H7 (cell line): ENCODE results near the gene GAS7. TPM values are rescaled to one million over a fixed set of nuclear protein-coding genes. Genes with fewer than 3 reads are reported as not detected.
"Not testable (repeated sequence)": the region's sequence is repeated elsewhere in the genome, so short reads cannot be mapped to it uniquely, and the experiment has no call there.

Experiments used
- DNase-seq: peaks from one replicate; pipeline ENCODE4 v3.0.0; 2012
- H3K27me3 ChIP-seq: 2 replicates; pipeline ENCODE4 v1.6.0; 2011; ENCODE audit warnings: mild to moderate bottlenecking, low read length; ENCODE audit not compliant: control insufficient read depth, insufficient read depth
- H3K36me3 ChIP-seq: replicated peaks from 2 replicates; pipeline ENCODE4 v1.5.1; 2011; ENCODE audit warnings: low read length; ENCODE audit not compliant: control insufficient read depth, insufficient read depth
- H3K4me3 ChIP-seq: 2 replicates; pipeline ENCODE4 v1.5.1; 2011; ENCODE audit warnings: low read depth, mild to moderate bottlenecking, control low read depth, low read length, moderate library complexity; ENCODE audit not compliant: insufficient read depth
- total RNA-seq: library from RNA; depleted of rRNA; stranded (reverse); fragments of >200 nt; shearing (Covaris generic); gene quantifications from 2 replicates; pipeline ENCODE4 v1.2.3, GENCODE V29; 2014

The GAS7 gene
- total RNA-seq, 1 experiment from 2014 or later = 4.2 TPM

DNA sequence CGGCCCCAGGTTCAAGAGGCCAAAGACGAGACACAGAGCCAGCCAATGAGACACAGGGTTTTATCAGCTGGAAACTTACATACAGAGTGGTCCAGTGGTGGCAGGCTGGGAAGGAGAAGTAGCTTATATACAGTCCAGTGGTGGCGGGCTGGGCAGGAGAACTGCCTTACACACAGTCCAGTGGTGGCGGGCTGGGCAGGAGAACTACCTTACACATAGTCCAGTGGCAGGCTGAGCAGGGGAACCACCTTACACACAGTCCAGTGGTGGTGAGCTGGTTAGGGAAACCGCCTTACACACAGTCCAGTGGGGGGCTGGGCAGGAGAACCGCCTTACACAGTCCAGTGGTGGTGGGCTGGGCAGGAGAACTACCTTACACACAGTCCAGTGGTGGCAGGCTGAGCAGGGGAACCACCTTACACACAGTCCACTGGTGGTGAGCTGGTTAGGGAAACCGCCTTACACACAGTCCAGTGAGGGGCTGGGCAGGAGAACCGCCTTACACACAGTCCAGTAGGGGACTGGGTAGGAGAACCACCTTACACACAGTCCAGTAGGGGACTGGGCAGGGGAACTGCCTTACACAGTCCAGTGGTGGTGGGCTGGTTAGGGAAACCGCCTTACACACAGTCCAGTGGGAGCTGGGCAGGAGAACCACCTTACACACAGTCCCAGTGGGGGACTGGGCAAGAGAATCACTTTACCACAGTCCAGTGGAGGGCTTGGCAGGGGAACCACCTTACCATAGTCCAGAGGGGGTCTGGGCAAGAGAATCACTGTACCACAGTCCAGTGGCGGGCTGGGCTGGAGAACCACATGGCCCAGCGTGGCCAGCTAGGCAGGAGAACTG lies 90.9 kb downstream of the GAS7 start:
- DNase-seq = no peak
- H3K27me3 ChIP-seq = no peaks in the 10 kb centered on the region
- no peaks in the 10 kb centered on the region for H3K36me3 ChIP-seq
- H3K4me3 ChIP-seq = no peak overlapping the region

DNA sequence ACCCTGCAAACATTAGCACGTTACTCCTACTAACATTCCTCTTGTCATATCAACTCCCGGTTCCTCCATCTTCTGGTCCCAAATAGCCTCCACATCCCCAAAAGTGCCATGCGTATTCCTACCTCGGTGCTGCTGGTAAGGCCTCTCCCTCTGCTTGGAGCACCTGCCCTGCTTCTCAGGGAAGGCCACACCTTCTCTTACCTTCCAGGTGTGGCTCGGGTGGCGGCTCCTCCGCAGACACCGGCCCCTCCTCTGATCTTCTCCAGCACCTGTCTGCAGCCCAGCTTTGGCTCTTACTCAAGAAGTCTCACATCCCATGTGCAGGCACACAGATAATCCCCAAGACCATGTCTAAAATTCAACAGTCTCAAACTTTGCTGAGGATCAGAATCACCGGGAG lies 92.3 kb downstream of the GAS7 start:
- Histone ChIP-seq H3K27me3 (no peaks in the 10 kb centered on the region), H3K4me3 (no peak overlapping the region), H3K36me3 (no peaks in the 10 kb centered on the region)
- no peak for DNase-seq

DNA sequence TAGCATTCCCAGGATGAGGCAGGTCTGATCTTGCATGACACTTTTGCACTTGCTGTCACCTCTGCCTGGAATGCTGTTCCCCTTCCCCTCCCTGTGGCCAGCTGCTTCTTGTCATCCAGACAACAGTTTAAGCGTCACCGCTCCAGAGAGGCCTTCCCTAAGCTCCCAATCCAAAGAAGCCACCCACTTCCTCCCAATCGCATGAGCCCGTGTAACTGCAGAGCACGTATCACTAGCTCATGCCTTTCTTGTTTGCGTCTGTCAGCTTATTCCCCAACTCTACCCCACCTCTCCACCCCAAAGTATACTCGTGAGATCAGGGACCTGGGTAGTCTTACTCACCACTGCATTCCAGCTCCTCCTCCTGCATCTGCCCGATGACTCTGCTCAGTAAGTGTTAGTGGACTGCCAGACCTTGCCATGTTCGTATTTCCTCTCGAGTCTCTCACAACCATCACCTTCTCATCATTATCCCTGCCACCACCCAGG lies 92.8 kb downstream of the GAS7 start:
- no peak overlapping the region for H3K4me3 ChIP-seq
- no peaks in the 10 kb centered on the region for H3K36me3 ChIP-seq
- no peaks in the 10 kb centered on the region for H3K27me3 ChIP-seq
- no peak for DNase-seq

DNA sequence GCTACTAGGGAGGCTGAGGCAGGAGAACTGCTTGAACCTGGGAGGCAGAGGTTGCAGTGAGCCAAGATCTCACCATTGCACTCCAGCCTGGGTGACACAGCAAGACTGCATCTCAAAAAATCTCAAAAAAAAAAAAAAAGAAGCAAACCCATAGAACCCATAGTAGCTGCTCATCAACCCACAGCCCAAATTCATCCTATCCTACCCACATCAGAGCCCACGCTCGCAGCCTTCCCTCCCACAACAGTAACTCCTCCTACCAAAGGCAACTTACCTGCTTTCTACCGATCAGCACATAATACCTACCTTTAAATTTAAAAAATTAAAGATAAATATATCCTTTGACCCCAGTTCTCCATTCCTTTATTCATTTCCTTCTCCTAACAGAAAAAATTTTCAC lies 94.7 kb downstream of the GAS7 start:
- no peak overlapping the region for H3K4me3 ChIP-seq
- no peaks in the 10 kb centered on the region for H3K27me3 ChIP-seq
- DNase-seq = no peak
- H3K36me3 ChIP-seq = no peaks in the 10 kb centered on the region

DNA sequence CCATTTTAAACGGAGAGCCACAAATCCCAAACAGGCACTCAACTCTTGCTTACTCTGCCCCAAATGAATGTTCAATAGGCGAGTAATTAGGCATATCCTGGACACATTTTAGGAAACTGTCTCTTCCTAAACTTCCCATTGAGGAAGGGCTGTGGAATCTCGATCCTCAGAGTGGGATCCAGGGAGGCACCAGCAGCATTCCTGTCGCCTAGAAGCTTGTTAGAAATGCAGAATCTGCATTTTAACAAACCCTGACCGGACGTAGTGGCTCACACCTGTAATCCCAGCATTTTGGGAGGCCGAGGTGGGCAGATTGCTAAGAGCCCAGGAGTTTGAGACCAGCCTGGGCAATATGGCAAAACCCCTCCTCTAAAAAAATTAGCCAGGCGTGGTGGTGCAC lies 95.6 kb downstream of the GAS7 start:
- H3K4me3 ChIP-seq = no peak overlapping the region
- no peaks in the 10 kb centered on the region for H3K36me3 ChIP-seq
- no peak for DNase-seq
- no peaks in the 10 kb centered on the region for H3K27me3 ChIP-seq

DNA sequence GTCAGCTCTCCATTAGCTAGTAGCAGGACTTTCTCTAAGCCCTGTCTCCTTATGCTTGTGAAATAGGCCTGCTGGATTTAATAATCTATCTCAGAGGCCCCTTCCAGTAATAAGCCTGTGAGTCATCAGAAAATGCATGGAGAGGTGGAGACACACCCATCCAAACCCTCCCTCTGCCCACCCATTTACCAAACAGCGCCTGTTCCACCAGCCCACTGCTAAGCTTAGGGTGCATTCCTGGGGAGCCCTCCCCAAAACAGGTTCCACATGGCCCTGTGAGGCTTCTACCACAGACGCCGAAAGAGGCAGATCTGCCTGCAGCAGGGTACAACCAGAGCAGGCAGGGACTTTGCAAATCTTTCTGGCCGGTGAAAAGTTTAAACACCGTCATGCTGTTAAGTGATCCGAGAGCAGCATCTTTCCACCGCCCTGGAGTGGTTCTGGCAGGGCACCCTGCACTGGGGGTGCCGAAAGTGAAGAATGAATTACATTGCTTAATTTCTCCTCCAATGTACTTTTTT lies 99.3 kb downstream of the GAS7 start:
- DNase-seq = no peak
- H3K4me3 ChIP-seq = no peak overlapping the region
- H3K36me3 ChIP-seq = no peaks in the 10 kb centered on the region
- H3K27me3 ChIP-seq = no peaks in the 10 kb centered on the region

DNA sequence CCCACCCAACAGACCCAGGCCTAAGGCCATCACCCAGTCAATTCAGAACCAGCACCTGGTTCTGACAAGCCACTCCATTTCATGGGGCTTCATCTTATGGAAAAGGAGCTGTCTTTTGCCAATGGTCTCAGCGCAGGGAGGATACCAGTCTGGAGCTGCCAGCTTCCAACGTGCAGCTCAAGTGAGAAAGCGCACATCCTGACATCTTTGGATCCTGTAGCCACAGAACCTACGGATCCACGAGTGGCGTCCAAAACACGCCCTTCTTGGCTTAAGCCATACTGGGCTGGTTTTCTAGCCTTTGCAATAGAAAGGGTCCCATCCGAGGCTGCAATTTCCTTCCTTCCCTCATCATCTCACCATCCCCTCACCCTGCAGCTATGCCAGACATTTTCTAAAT lies 101.8 kb downstream of the GAS7 start:
- H3K4me3 ChIP-seq = no peak overlapping the region
- DNase-seq = no peak
- H3K36me3 ChIP-seq = no peaks in the 10 kb centered on the region
- H3K27me3 ChIP-seq = no peaks in the 10 kb centered on the region

DNA sequence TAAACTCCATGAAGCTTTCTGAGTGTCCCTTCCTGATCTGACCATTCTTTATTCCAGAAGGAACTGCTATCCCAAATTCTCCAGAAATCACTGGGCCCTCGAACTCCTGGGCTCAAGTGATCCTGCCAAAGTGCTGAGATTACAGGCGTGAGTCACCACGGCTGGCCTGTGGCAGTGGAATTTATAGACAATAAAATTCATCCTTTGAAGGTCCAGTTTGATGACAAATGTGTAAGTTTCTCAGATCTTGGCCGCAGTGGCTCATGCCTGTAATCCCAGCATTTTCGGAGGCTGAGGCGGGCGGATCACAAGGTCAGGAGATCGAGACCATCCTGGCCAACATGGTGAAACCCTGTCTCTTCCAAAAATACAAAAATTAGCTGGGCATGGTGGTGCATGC lies 103.1 kb downstream of the GAS7 start:
- H3K4me3 ChIP-seq, H3K36me3 ChIP-seq, H3K27me3 ChIP-seq, DNase-seq: not testable (repeated sequence)

DNA sequence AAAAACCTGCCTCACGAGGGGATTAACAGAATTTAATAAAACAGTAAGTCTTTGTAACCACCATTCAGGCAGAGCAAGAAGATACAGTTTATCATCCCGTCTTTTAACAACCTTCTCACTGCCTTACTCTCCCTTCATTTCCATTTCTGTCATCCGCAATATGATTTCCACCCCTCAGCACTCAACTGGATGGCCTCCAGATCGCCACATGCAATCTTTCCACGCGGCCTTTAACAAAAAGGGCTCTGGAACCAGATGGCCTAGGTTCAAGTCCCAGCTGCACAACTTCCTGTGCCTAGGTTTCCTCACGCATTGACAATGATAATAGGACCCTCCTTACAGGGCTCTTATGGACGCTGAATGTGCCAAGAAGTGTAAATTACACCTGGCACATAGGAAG lies 103.6 kb downstream of the GAS7 start:
- Histone ChIP-seq H3K27me3 (no peaks in the 10 kb centered on the region), H3K4me3 (no peak overlapping the region), H3K36me3 (no peaks in the 10 kb centered on the region)
- DNase-seq = no peak

DNA sequence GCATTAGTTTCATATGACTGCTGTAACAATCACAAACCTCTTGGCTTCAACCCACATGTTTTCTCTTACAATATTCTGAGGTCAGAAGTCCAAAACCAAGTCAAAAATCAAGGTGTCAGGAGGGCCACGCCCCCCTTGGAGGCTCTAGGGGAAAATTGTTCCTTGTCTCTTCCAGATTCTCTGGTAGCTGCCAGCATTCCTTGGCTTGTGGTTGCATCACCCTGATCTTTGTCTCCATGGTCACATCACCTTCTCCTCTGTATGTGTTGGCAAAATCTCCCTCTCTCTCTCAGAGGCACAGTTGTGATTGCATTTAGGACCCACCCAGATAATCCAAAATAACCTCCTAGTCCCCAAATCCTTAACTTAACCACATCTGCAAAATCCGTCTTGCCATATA lies 105.8 kb downstream of the GAS7 start:
- Histone ChIP-seq H3K4me3 (no peak overlapping the region), H3K36me3 (no peaks in the 10 kb centered on the region), H3K27me3 (no peaks in the 10 kb centered on the region)
- DNase-seq = no peak

DNA sequence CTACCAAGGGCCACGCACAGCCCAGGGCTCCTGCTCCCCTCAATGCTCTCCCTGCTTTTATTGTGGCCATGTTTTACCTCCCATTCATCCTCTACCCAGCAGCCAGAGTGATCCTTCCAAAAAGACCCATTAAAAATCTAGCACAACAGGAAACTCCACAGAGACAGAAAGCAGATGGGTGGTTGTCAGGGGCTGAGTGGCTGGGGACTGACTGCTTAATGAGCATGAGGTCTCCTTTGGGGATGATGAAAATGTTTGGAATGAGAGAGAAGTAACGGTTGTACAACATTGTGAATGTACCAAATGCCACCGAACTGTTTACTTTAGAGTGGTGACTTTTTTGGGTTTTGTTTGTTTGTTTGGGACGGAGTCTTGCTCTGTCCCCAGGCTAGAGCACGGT lies 107.4 kb downstream of the GAS7 start:
- H3K36me3 ChIP-seq = no peaks in the 10 kb centered on the region
- H3K27me3 ChIP-seq = no peaks in the 10 kb centered on the region
- no peak for DNase-seq
- no peak overlapping the region for H3K4me3 ChIP-seq

DNA sequence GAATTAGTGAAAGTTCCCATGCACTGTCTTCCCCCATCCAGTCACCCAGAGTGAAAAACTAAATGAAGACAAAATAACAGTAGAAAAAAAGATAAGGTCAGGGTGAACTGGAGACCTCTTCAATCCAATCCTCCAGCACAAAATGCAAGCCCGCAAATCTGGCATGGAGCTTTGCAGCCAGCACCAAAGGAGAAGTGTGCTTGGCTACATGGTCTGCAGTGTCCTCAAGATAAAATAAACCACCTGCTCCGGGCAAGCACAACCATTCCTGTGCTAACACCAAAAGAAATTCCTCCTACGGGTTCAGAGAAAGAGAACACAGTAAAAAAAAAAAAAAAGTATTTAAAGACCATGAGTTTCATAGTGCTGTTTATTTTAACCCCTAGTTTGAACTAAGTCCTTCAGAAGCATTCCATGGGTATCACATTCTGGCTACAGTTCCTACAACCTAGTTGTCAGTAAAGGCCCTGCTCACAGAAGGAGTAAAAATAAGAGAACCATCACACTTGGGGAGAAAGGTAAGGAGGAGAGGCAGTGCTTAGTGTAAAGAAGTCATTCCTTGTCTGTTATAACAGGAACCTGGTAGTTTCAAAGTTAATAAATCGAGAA lies 109.1 kb downstream of the GAS7 start:
- no peak for DNase-seq
- Histone ChIP-seq H3K36me3 (no peaks in the 10 kb centered on the region), H3K27me3 (no peaks in the 10 kb centered on the region), H3K4me3 (no peak overlapping the region)

DNA sequence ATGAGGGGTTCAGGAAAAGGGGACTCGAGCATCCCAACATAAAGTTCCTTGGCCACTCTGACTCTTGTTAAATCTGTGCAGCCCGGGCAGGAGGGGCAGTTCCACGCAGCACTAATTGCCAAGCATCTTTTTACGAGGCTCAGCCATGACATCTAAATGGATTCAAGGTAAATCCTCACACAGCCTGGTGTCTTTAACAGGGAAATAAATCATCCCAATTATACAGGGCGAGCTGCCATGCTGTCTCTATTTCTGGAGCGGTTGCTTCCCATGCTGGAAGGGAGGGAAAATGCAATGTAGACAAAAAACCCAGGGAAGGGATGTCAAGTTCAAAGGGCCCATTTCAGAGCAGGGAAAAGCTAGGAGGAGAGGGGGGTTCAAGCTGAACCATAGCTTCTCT lies 110.0 kb downstream of the GAS7 start:
- DNase-seq = no peak
- no peaks in the 10 kb centered on the region for H3K36me3 ChIP-seq
- no peaks in the 10 kb centered on the region for H3K27me3 ChIP-seq
- no peak overlapping the region for H3K4me3 ChIP-seq

DNA sequence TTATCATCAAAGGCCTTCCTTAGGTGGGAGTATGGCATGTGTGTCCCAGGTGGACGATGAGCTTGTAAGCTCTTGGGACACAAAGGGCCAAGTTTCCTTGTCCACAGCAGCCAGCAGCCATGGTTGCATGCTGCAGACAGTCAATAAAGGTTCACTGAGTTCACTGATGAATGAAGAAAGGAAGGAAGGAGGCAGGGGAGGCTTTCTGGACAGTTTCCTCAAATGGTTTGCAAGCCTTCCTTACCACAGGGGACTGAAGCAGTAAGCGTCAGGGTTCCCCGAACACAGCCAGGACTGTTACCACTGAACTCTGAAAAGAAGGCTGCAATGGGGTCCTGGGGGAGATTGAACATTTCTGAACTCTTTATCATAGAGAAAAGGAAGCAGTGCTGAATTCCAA lies 111.1 kb downstream of the GAS7 start:
- Histone ChIP-seq H3K36me3 (no peaks in the 10 kb centered on the region), H3K4me3 (no peak overlapping the region), H3K27me3 (no peaks in the 10 kb centered on the region)
- DNase-seq = no peak

DNA sequence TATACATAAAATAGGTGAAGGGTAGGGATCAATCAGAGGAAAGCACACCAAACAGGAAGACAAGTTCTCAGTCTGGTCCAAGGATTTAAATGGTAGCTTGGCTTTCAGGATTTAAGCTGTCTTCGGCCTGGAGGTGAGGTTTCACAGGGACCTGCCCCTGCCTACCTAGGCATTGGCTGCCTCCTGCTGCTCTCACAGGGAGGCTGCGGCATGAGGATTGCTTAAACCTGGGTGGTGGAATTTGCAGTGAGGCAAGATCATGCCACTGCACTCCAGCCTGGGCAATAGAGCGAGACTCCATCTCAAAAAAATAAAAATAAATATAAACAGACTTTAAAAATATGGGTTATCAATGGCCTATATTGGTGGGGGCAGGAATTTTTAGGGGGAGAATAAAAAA lies 114.5 kb downstream of the GAS7 start:
- H3K4me3 ChIP-seq = no peak overlapping the region
- H3K36me3 ChIP-seq = no peaks in the 10 kb centered on the region
- no peak for DNase-seq
- H3K27me3 ChIP-seq = no peaks in the 10 kb centered on the region
